GM18951 (cell line): ENCODE results near the gene GCFC2.
"Not testable (repeated sequence)": the region's sequence is repeated elsewhere in the genome, so short reads cannot be mapped to it uniquely, and the experiment has no call there.

Experiments used
- POLR2A ChIP-seq: IDR thresholded peaks from 4 replicates; pipeline ENCODE4 v1.6.1; 2011; ENCODE audit warnings: mild to moderate bottlenecking; ENCODE audit not compliant: insufficient read length, insufficient read depth; ENCODE audit errors: extremely low read depth
- in situ Hi-C: fragments of 300-500 bp; cut with MboI; formaldehyde crosslinking; loops from one replicate; pipeline ENCODE4 v1.12.0; 2022; ENCODE audit warnings: low sequenced_read_pairs, mixed read lengths, inconsistent platforms; ENCODE audit not compliant: unreplicated experiment

Gene GCFC2

GRCh38 chr2:75710577-75711253 lies at the start of gene GCFC2:
Gene GCFC2, minus strand, starts transcription at chr2:75710915. Its CDS starts 60 bp downstream, at chr2:75710855.
- peak; percentile 82 for TF ChIP-seq POLR2A
- in situ Hi-C loops = no loop called here

- in situ Hi-C loops = no loop called here
Observed at GRCh38 chr2:75752828-75753227, 42.1 kb upstream of the GCFC2 start.

GRCh38 chr2:75751824-75752468 lies 41.2 kb upstream of the GCFC2 start:
- in situ Hi-C loops = no loop called here
- no peak for TF ChIP-seq POLR2A

More at GRCh38 chr2:75752828-75753227, 42.1 kb upstream of the GCFC2 start:
- no peak for TF ChIP-seq POLR2A

GRCh38 chr2:75751360-75751759 lies 40.6 kb upstream of the GCFC2 start:
- in situ Hi-C loops = no loop called here
- no peak for TF ChIP-seq POLR2A

- in situ Hi-C loops = no loop called here
- TF ChIP-seq POLR2A = no peak
Observed at GRCh38 chr2:75737961-75738360, 27.2 kb upstream of the GCFC2 start.

- no peak for TF ChIP-seq POLR2A
Observed at GRCh38 chr2:75736276-75736675, 25.6 kb upstream of the GCFC2 start.

GRCh38 chr2:75729861-75730260 lies 19.1 kb upstream of the GCFC2 start:
- no peak for TF ChIP-seq POLR2A
- in situ Hi-C loops = no loop called here

More at GRCh38 chr2:75736276-75736675, 25.6 kb upstream of the GCFC2 start:
- in situ Hi-C loops = no loop called here

- in situ Hi-C loops = no loop called here
Observed at GRCh38 chr2:75728614-75729419, 18.1 kb upstream of the GCFC2 start.

GRCh38 chr2:75722687-75723086 lies 12.0 kb upstream of the GCFC2 start:
- no peak for TF ChIP-seq POLR2A

More at GRCh38 chr2:75728614-75729419, 18.1 kb upstream of the GCFC2 start:
- no peak for TF ChIP-seq POLR2A

GRCh38 chr2:75720525-75720924 lies 9.8 kb upstream of the GCFC2 start:
- no peak for TF ChIP-seq POLR2A

More at GRCh38 chr2:75722687-75723086, 12.0 kb upstream of the GCFC2 start:
- in situ Hi-C loops = no loop called here

GRCh38 chr2:75719616-75720015 lies 8.9 kb upstream of the GCFC2 start:
- no peak for TF ChIP-seq POLR2A
- in situ Hi-C loops = no loop called here

More at GRCh38 chr2:75720525-75720924, 9.8 kb upstream of the GCFC2 start:
- in situ Hi-C loops = no loop called here

GRCh38 chr2:75716406-75716805 lies 5.7 kb upstream of the GCFC2 start:
- in situ Hi-C loops = no loop called here
- no peak for TF ChIP-seq POLR2A

GRCh38 chr2:75711590-75711989 lies 875 bp upstream of the GCFC2 start:
- in situ Hi-C loops = not testable (repeated sequence)
